ENCODE results near the gene RCE1.

DNA sequence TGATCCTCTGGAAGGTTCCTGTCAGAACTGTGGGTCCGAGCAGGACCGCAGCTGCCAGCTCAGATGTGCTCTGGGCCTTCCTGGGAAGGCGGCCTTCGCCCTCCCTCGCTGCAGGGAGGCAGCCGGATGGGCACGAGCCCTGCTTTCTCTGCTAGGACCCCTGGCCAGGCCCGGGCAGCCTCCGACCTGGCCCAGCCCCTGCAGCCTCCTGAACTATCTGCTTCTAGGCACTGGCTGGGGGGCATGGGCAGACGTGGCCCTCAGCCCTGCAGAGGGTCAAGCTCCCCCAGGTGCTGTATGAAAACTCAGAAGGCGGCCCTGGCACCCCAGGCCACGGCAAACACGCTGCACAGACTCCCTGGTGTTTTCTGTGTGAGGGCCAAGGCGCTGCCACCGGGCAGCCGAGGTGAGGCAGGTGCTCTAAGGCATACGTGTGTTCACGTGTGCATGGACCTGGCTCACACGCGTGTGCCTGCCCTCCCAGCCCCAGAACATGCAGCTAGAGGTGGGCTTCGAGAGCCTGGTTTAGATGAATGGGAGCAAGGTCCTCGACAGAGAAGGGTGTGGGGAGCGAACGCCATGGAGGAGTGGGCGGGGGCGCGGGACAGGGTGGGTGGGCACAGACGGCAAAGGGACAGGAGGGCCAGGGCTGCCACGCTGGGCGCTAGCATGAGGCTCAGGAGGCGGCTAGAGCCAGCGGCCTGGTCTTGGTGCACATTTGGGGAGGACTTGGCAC is 18.0 kb downstream of the RCE1 start:
- no peak for TF ChIP-seq POLR2A (IDR thresholded peaks at IDR 0.05)
- TF ChIP-seq, protein P1, sequence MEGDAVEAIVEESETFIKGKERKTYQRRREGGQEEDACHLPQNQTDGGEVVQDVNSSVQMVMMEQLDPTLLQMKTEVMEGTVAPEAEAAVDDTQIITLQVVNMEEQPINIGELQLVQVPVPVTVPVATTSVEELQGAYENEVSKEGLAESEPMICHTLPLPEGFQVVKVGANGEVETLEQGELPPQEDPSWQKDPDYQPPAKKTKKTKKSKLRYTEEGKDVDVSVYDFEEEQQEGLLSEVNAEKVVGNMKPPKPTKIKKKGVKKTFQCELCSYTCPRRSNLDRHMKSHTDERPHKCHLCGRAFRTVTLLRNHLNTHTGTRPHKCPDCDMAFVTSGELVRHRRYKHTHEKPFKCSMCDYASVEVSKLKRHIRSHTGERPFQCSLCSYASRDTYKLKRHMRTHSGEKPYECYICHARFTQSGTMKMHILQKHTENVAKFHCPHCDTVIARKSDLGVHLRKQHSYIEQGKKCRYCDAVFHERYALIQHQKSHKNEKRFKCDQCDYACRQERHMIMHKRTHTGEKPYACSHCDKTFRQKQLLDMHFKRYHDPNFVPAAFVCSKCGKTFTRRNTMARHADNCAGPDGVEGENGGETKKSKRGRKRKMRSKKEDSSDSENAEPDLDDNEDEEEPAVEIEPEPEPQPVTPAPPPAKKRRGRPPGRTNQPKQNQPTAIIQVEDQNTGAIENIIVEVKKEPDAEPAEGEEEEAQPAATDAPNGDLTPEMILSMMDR (IDR thresholded peaks at IDR 0.05): no peak

All from gastroesophageal sphincter (tissue), 3 donors.